SK-N-SH treated with all-trans-retinoic acid at 6 μM for 48 hours (cell line): ENCODE measurements around the gene GMPPB.

Source experiments
- ATAC-seq: fragments of 200-7000 bp; cut with Tn5 transposase; 3 replicates; pipeline ENCODE4 v1.9.1; 2020; ENCODE audit warnings: mild to moderate bottlenecking, moderate library complexity
- ARNTL ChIP-seq: fragments of 450-650 bp; formaldehyde crosslinking; IDR thresholded peaks from 2 replicates; pipeline ENCODE4 v1.5.0; 2020; ENCODE audit warnings: low read depth, mild to moderate bottlenecking, moderate library complexity, borderline replicate concordance
- BACH2 ChIP-seq: fragments of 250-450 bp; sonication (Bioruptor Pico); IDR thresholded peaks from 2 replicates; pipeline ENCODE4 v1.9.0; 2021; ENCODE audit warnings: mild to moderate bottlenecking, borderline replicate concordance
- CREB5 ChIP-seq: fragments of 250-450 bp; sonication (Bioruptor Pico); IDR thresholded peaks from 2 replicates; pipeline ENCODE4 v1.5.1; 2020; ENCODE audit warnings: low read depth, mild to moderate bottlenecking, moderate library complexity
- CSDC2 ChIP-seq: fragments of 250-450 bp; sonication (Bioruptor Pico); IDR thresholded peaks from 2 replicates; pipeline ENCODE4 v1.5.0; 2020; ENCODE audit warnings: mild to moderate bottlenecking, moderate library complexity
- ESRRG ChIP-seq: fragments of 250-450 bp; sonication (Bioruptor Pico); IDR thresholded peaks from 2 replicates; pipeline ENCODE4 v1.6.1; 2021; ENCODE audit warnings: mild to moderate bottlenecking
- GLIS3 ChIP-seq: fragments of 250-450 bp; sonication (Bioruptor Pico); IDR thresholded peaks from 2 replicates; pipeline ENCODE4 v1.5.0; 2020; ENCODE audit warnings: mild to moderate bottlenecking, moderate library complexity
- ISL1 ChIP-seq: fragments of 250-450 bp; sonication (Bioruptor Pico); IDR thresholded peaks from 2 replicates; pipeline ENCODE4 v2.1.2; 2022; ENCODE audit warnings: mild to moderate bottlenecking, moderate library complexity
- OSR1 ChIP-seq: fragments of 250-450 bp; sonication (Bioruptor Pico); IDR thresholded peaks from 2 replicates; pipeline ENCODE4 v1.8.0; 2022; ENCODE audit warnings: moderate library complexity, mild to moderate bottlenecking, inconsistent platforms
- POU6F1 ChIP-seq: fragments of 250-450 bp; sonication (Bioruptor Pico); IDR thresholded peaks from 2 replicates; pipeline ENCODE4 v1.8.0; 2021; ENCODE audit warnings: low read depth, mild to moderate bottlenecking, moderate library complexity, borderline replicate concordance
- PPARA ChIP-seq: fragments of 250-450 bp; sonication (Bioruptor Pico); IDR thresholded peaks from 2 replicates; pipeline ENCODE4 v1.5.0; 2020; ENCODE audit warnings: mild to moderate bottlenecking, borderline replicate concordance
- SNAI2 ChIP-seq: fragments of 250-450 bp; sonication (Bioruptor Pico); IDR thresholded peaks from 2 replicates; pipeline ENCODE4 v1.5.0; 2020; ENCODE audit warnings: mild to moderate bottlenecking, moderate library complexity
- TCF4 ChIP-seq: fragments of 250-450 bp; sonication (Bioruptor Pico); IDR thresholded peaks from 2 replicates; pipeline ENCODE4 v1.8.0; 2021; ENCODE audit warnings: mild to moderate bottlenecking, moderate library complexity, borderline replicate concordance
- TOX ChIP-seq: fragments of 250-450 bp; sonication (Bioruptor Pico); IDR thresholded peaks from 2 replicates; pipeline ENCODE4 v1.8.0; 2021; ENCODE audit warnings: mild to moderate bottlenecking, moderate library complexity, borderline replicate concordance
- TSHZ2 ChIP-seq: fragments of 250-450 bp; sonication (Bioruptor Pico); IDR thresholded peaks from 2 replicates; pipeline ENCODE4 v1.5.0; 2020; ENCODE audit warnings: mild to moderate bottlenecking, moderate library complexity
- ZC3H10 ChIP-seq: fragments of 250-450 bp; sonication (Bioruptor Pico); IDR thresholded peaks from 2 replicates; pipeline ENCODE4 v1.5.1; 2021; ENCODE audit warnings: mild to moderate bottlenecking, moderate library complexity
- ZFP3 ChIP-seq: fragments of 250-450 bp; sonication (Bioruptor Pico); IDR thresholded peaks from 2 replicates; pipeline ENCODE4 v1.5.0; 2020; ENCODE audit warnings: mild to moderate bottlenecking, moderate library complexity
- ZFP30 ChIP-seq: fragments of 450-650 bp; formaldehyde crosslinking; IDR thresholded peaks from 2 replicates; pipeline ENCODE4 v1.5.0; 2022; ENCODE audit warnings: mild to moderate bottlenecking, moderate library complexity
- ZNF565 ChIP-seq: fragments of 450-650 bp; formaldehyde crosslinking; conservative IDR thresholded peaks from 2 replicates; pipeline ENCODE4 v1.5.0; 2020; ENCODE audit warnings: low read depth, mild to moderate bottlenecking, moderate library complexity
- ZNF70 ChIP-seq: fragments of 450-650 bp; formaldehyde crosslinking; IDR thresholded peaks from 2 replicates; pipeline ENCODE4 v1.5.0; 2020; ENCODE audit warnings: mild to moderate bottlenecking, moderate library complexity
- ZNF8 ChIP-seq: fragments of 450-650 bp; formaldehyde crosslinking; IDR thresholded peaks from 2 replicates; pipeline ENCODE4 v1.5.0; 2020; ENCODE audit warnings: mild to moderate bottlenecking, moderate library complexity
- TF ChIP-seq, protein P1 (sequence below): fragments of 250-450 bp; sonication (Bioruptor Pico); IDR thresholded peaks from 2 replicates; pipeline ENCODE4 v1.8.0; 2020; ENCODE audit warnings: mild to moderate bottlenecking, moderate library complexity, borderline replicate concordance
- TF ChIP-seq, protein P2 (sequence below): fragments of 250-450 bp; sonication (Bioruptor Pico); IDR thresholded peaks from 2 replicates; pipeline ENCODE4 v1.5.1; 2021; ENCODE audit warnings: mild to moderate bottlenecking, moderate library complexity

Gene GMPPB

DNA sequence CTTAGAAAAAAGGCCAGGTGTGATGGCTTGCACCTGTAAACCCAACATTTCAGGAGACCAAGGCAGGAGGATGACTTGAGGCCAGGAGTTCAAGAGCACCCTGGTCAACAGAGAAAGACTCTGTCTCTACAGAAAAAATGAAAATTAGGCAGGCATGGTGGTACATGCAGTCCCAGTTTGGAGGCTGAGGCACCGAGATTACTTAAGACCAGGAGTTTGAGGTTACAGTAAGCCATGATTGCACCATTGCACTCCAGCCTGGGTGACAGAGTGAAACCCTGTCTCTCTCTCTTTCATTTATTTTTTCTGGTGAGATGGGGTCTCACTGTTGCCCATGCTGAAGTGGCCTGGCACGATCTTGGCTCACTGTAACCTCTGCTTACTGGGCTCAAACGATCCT is 37.9 kb upstream of the GMPPB start:
- TF ChIP-seq ZC3H10 (CRISPR knock-in tag) = no peak
- no peak for TF ChIP-seq GLIS3 (CRISPR knock-in tag)
- TF ChIP-seq SNAI2 (CRISPR knock-in tag) = no peak
- no peak for TF ChIP-seq ARNTL
- TF ChIP-seq TOX = no peak
- no peak for TF ChIP-seq ZNF565 (CRISPR knock-in tag)
- TF ChIP-seq BACH2 (CRISPR knock-in tag) = no peak
- no peak for TF ChIP-seq TSHZ2 (CRISPR knock-in tag)
- TF ChIP-seq ZNF8 (CRISPR knock-in tag) = no peak
- no peak for TF ChIP-seq ZFP3 (CRISPR knock-in tag)
- TF ChIP-seq ESRRG (CRISPR knock-in tag) = no peak
- TF ChIP-seq, protein P1, sequence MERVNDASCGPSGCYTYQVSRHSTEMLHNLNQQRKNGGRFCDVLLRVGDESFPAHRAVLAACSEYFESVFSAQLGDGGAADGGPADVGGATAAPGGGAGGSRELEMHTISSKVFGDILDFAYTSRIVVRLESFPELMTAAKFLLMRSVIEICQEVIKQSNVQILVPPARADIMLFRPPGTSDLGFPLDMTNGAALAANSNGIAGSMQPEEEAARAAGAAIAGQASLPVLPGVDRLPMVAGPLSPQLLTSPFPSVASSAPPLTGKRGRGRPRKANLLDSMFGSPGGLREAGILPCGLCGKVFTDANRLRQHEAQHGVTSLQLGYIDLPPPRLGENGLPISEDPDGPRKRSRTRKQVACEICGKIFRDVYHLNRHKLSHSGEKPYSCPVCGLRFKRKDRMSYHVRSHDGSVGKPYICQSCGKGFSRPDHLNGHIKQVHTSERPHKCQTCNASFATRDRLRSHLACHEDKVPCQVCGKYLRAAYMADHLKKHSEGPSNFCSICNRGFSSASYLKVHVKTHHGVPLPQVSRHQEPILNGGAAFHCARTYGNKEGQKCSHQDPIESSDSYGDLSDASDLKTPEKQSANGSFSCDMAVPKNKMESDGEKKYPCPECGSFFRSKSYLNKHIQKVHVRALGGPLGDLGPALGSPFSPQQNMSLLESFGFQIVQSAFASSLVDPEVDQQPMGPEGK (CRISPR knock-in tag) = no peak
- TF ChIP-seq CREB5 = no peak
- TF ChIP-seq CSDC2 (CRISPR knock-in tag) = no peak
- ATAC-seq = no peak

- no peak for ATAC-seq
- TF ChIP-seq CSDC2 (CRISPR knock-in tag) = no peak
- no peak for TF ChIP-seq ISL1 (CRISPR knock-in tag)
- TF ChIP-seq OSR1 (CRISPR knock-in tag) = no peak
- no peak for TF ChIP-seq PPARA
- no peak for TF ChIP-seq ZFP30
- no peak for TF ChIP-seq ESRRG (CRISPR knock-in tag)
- TF ChIP-seq ZNF70 = no peak
- TF ChIP-seq ZFP3 (CRISPR knock-in tag) = no peak
- no peak for TF ChIP-seq TSHZ2 (CRISPR knock-in tag)
- no peak for TF ChIP-seq TOX
- TF ChIP-seq, all 23 proteins: peak for 0
These were observed 35.5 kb upstream of the GMPPB start for GRCh38 chr3:49759226-49759625.

DNA sequence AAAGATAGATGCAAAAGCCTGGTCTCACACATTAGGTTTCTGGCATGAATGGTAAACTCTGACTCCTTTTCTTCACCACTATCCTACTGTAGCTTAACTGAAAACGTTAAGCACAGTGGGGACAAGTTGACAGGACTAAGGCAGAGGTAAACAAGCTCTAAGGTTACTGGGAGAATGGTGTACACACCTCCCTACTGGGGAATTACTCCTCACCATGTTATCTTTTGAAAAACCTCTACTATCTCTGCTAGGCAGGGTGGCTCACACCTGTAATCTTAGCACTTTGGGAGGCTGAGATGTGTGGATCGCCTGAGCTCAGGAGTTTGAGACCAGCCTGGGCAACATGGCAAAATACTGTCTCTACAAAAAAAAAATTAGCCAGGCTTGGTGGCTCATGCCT is 33.4 kb upstream of the GMPPB start:
- no peak for ATAC-seq
- TF ChIP-seq ZFP30 (no peak), ZNF565 (CRISPR knock-in tag) (no peak), ARNTL (no peak), POU6F1 (no peak), ESRRG (CRISPR knock-in tag) (no peak), BACH2 (CRISPR knock-in tag) (no peak), TOX (no peak), GLIS3 (CRISPR knock-in tag) (no peak), TCF4 (CRISPR knock-in tag) (no peak), CREB5 (no peak), PPARA (no peak), ZFP3 (CRISPR knock-in tag) (no peak)
- TF ChIP-seq, protein P1 (CRISPR knock-in tag) = no peak
- TF ChIP-seq, protein P2, sequence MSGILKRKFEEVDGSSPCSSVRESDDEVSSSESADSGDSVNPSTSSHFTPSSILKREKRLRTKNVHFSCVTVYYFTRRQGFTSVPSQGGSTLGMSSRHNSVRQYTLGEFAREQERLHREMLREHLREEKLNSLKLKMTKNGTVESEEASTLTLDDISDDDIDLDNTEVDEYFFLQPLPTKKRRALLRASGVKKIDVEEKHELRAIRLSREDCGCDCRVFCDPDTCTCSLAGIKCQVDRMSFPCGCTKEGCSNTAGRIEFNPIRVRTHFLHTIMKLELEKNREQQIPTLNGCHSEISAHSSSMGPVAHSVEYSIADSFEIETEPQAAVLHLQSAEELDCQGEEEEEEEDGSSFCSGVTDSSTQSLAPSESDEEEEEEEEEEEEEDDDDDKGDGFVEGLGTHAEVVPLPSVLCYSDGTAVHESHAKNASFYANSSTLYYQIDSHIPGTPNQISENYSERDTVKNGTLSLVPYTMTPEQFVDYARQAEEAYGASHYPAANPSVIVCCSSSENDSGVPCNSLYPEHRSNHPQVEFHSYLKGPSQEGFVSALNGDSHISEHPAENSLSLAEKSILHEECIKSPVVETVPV (CRISPR knock-in tag) = no peak
